ENCODE data around the gene CECR2.

Gene CECR2

DNA sequence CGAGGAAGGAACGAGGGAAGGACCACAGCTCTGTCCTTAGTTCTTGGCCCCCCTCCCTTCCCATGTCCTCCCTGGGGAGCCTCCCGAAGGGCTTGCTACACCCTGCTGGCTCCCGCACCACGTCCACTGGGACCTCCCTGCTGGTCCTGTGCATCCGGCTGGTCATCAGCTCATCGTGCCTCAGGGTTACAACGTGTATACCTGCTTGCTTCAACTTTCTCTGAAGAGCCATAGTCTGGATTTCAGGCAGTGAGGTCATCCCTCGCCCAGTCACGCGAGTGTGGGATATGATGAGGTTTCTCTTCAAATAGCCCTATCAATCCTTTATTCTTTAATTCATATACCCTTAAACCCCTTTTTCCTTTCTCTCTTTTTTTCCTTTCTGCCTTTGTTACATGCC is 21.5 kb upstream of the CECR2 start:
- no peak for DNase-seq (ENCODE audit: low read depth)
- no peak for TF ChIP-seq CTCF (IDR thresholded peaks at IDR 0.05; ENCODE audit: insufficient read depth, low read depth, low read length, missing control alignments)
- H3K4me3 ChIP-seq (ENCODE audit: low read length), result no peak overlapping the region

DNA sequence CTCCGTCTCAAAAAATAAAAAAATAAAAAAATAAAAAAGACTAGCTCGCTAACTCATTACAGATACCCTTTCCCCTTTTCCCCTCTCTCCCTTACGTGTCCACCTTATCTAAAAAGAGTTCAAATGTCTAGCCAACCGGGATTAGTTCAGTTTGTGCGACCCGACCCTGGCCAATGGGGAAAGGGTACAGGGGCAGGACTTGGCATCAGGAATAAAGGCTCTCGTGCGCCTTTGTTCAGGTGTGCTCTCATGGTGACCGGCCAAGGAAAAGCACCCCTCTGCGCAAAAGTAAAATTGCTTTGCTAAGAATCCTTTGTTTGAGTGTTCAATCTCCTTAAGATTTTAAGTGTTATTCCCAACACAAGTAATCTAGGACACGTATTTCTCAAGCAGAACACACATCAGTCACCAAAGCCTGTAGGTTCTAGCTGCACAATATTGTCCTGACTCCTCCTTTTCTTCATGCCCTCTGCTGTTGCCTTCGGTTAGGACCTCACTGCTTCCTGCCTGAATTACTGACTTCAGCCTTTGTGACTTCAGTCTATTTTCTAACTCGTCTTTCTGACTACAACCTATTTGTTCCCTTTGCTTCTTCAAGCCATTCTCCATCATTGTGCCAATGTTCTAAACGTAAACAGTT is 20.7 kb upstream of the CECR2 start:
- no peak for TF ChIP-seq CTCF (IDR thresholded peaks at IDR 0.05; ENCODE audit: insufficient read depth, low read depth, low read length, missing control alignments)
- no peak for DNase-seq (ENCODE audit: low read depth)
- no peak overlapping the region for H3K4me3 ChIP-seq (ENCODE audit: low read length)

DNA sequence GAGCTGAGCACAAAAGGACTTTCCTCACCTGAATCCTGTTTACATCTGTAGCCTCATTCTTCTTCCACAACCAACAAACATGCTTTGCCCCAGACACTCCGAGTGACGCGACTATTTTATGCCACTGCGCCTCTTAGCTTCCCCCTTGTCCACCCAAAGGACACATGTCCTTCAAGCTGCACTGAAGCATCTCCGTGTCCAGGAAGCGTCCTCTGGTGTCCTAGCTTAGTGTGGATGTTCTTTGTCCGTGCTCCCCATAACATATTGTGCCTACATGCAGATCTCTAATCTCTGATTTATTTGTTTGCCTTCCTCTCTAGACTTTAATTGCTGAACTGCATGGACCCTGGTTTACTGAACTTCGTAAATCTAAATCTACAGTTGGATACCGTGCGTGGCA is 20.1 kb upstream of the CECR2 start:
- DNase-seq (ENCODE audit: low read depth), result no peak
- H3K4me3 ChIP-seq (ENCODE audit: low read length), result no peak overlapping the region
- TF ChIP-seq CTCF (IDR thresholded peaks at IDR 0.05; ENCODE audit: insufficient read depth, low read depth, low read length, missing control alignments), result no peak

DNA sequence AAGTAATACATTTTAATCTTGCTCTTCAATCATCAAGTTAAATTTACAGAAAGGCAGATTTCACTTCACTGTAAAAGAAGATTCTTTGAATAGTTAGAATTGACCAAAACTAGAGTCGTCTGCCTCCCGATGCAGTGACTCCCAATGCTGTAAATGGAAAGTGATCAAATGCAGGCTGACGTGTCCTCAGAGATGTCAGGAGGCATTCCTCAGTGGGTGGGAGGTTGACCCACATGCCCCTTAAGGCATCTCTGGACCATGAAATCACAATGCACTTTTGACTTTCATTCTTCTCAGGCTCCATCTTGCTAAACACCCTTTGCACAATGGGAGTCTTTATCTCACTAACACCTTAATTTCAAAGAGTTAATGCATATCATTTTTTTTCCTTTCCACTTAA is 19.0 kb upstream of the CECR2 start:
- DNase-seq (ENCODE audit: low read depth), result no peak
- no peak for TF ChIP-seq CTCF (IDR thresholded peaks at IDR 0.05; ENCODE audit: insufficient read depth, low read depth, low read length, missing control alignments)
- no peak overlapping the region for H3K4me3 ChIP-seq (ENCODE audit: low read length)

GRCh38 chr22:17352798-17353197 is 16.5 kb upstream of the CECR2 start:
- H3K4me3 ChIP-seq (ENCODE audit: low read length), result no peak overlapping the region
- no peak for DNase-seq (ENCODE audit: low read depth)
- no peak for TF ChIP-seq CTCF (IDR thresholded peaks at IDR 0.05; ENCODE audit: insufficient read depth, low read depth, low read length, missing control alignments)

- no peak for DNase-seq (ENCODE audit: low read depth)
- TF ChIP-seq CTCF (IDR thresholded peaks at IDR 0.05; ENCODE audit: insufficient read depth, low read depth, low read length, missing control alignments), result no peak
- no peak overlapping the region for H3K4me3 ChIP-seq (ENCODE audit: low read length)
These were observed 11.6 kb upstream of the CECR2 start for GRCh38 chr22:17357688-17358087.

- no peak for TF ChIP-seq CTCF (IDR thresholded peaks at IDR 0.05; ENCODE audit: insufficient read depth, low read depth, low read length, missing control alignments)
- no peak for DNase-seq (ENCODE audit: low read depth)
These were observed 10.8 kb upstream of the CECR2 start for GRCh38 chr22:17358415-17358814.

More at GRCh38 chr22:17358415-17358814, 10.8 kb upstream of the CECR2 start:
- no peak overlapping the region for H3K4me3 ChIP-seq (ENCODE audit: low read length)
